ENCODE results near the gene BAZ1A. TPM values are rescaled to one million over a fixed set of nuclear protein-coding genes. Genes with fewer than 3 reads are reported as not detected.

Gene BAZ1A
- total RNA-seq, 4 donors from 2014 or later = 11.6 to 18.5 (median 14.7) TPM

GRCh38 chr14:34833549-34834523 is 41.3 kb downstream of the BAZ1A start:
- Histone ChIP-seq H3K4me1 (peaks cover 3 to 4% of the 10 kb centered on the region in 2 donors), H3K4me3 (no peak overlapping the region), H3K27ac (peak overlapping the region in 1 of 4 donors; percentile 3), H3K36me3 (no peaks in the 10 kb centered on the region), H3K27me3 (no peaks in the 10 kb centered on the region), H3K9me3 (no peaks in the 10 kb centered on the region)
- no peak for DNase-seq
- no peak for ATAC-seq
- intact Hi-C loops (cut with DNase I; ENCODE audit: low total_unique reads) (no loop called here), in situ Hi-C loops (cut with MboI; ENCODE audit: low sequenced_read_pairs in 4 of 4) (no loop called here)
- TF ChIP-seq CTCF (IDR thresholded peaks at IDR 0.05 in 4 of 5, conservative IDR thresholded peaks at IDR 0.05 in 1 of 5) = no peak
- no peak for TF ChIP-seq POLR2A (IDR thresholded peaks at IDR 0.05)

GRCh38 chr14:34826661-34827060 is 48.5 kb downstream of the BAZ1A start:
- Histone ChIP-seq H3K4me1 (peaks cover 3 to 4% of the 10 kb centered on the region in 2 donors), H3K27me3 (no peaks in the 10 kb centered on the region), H3K36me3 (no peaks in the 10 kb centered on the region), H3K9me3 (no peaks in the 10 kb centered on the region), H3K27ac (no peak overlapping the region), H3K4me3 (no peak overlapping the region)
- in situ Hi-C loops (cut with MboI; ENCODE audit: low sequenced_read_pairs in 4 of 4) (no loop called here), intact Hi-C loops (cut with DNase I; ENCODE audit: low total_unique reads) (no loop called here)
- TF ChIP-seq POLR2A (IDR thresholded peaks at IDR 0.05) = no peak
- TF ChIP-seq CTCF (IDR thresholded peaks at IDR 0.05 in 4 of 5, conservative IDR thresholded peaks at IDR 0.05 in 1 of 5) = no peak
- ATAC-seq (no peak), DNase-seq (no peak)

GRCh38 chr14:34824826-34825225 is 50.3 kb downstream of the BAZ1A start:
- intact Hi-C loops (cut with DNase I; ENCODE audit: low total_unique reads) = no loop called here
- Histone ChIP-seq H3K4me3 (no peak overlapping the region), H3K36me3 (no peaks in the 10 kb centered on the region), H3K27ac (no peak overlapping the region), H3K9me3 (no peaks in the 10 kb centered on the region), H3K4me1 (no peaks in the 10 kb centered on the region), H3K27me3 (no peaks in the 10 kb centered on the region)
- ATAC-seq (no peak), DNase-seq (no peak)
- TF ChIP-seq POLR2A (IDR thresholded peaks at IDR 0.05) = no peak
- TF ChIP-seq CTCF (IDR thresholded peaks at IDR 0.05 in 4 of 5, conservative IDR thresholded peaks at IDR 0.05 in 1 of 5) = no peak
- in situ Hi-C loops (cut with MboI; ENCODE audit: low sequenced_read_pairs in 4 of 4) = no loop called here

- in situ Hi-C loops (cut with MboI; ENCODE audit: low sequenced_read_pairs in 4 of 4) = no loop called here
- no peak for TF ChIP-seq POLR2A (IDR thresholded peaks at IDR 0.05)
- no peak for TF ChIP-seq CTCF (IDR thresholded peaks at IDR 0.05 in 4 of 5, conservative IDR thresholded peaks at IDR 0.05 in 1 of 5)
These were observed 50.9 kb downstream of the BAZ1A start for GRCh38 chr14:34824256-34824655.

More at GRCh38 chr14:34824256-34824655, 50.9 kb downstream of the BAZ1A start:
- intact Hi-C loops (cut with DNase I; ENCODE audit: low total_unique reads) = no loop called here
- H3K36me3 ChIP-seq = no peaks in the 10 kb centered on the region
- DNase-seq (no peak), ATAC-seq (no peak)
- no peaks in the 10 kb centered on the region for H3K27me3 ChIP-seq
- no peaks in the 10 kb centered on the region for H3K4me1 ChIP-seq
- no peak overlapping the region for H3K27ac ChIP-seq
- H3K4me3 ChIP-seq = no peak overlapping the region
- no peaks in the 10 kb centered on the region for H3K9me3 ChIP-seq
